Measurements from ENCODE around the gene AMOT. TPM values are rescaled to one million over a fixed set of nuclear protein-coding genes. Genes with fewer than 3 reads are reported as not detected.

AMOT gene
- total RNA-seq, 1 donor, result 15.1 TPM

GRCh38 chrX:112768563-112768962 is 72.1 kb downstream of the AMOT start:
- TF ChIP-seq CTCF (IDR thresholded peaks at IDR 0.05; ENCODE audit: insufficient read depth, low read depth, low read length), result no peak
- no peak overlapping the region for H3K4me3 ChIP-seq (ENCODE audit: low read depth, low read length)
- no peak for DNase-seq (ENCODE audit: low read depth)

GRCh38 chrX:112766774-112767173 is 73.9 kb downstream of the AMOT start:
- TF ChIP-seq CTCF (IDR thresholded peaks at IDR 0.05; ENCODE audit: insufficient read depth, low read depth, low read length), result no peak
- H3K4me3 ChIP-seq (ENCODE audit: low read depth, low read length), result no peak overlapping the region
- no peak for DNase-seq (ENCODE audit: low read depth)

- no peak overlapping the region for H3K4me3 ChIP-seq (ENCODE audit: low read depth, low read length)
- no peak for TF ChIP-seq CTCF (IDR thresholded peaks at IDR 0.05; ENCODE audit: insufficient read depth, low read depth, low read length)
- no peak for DNase-seq (ENCODE audit: low read depth)
Measured at GRCh38 chrX:112761242-112762207, 79.1 kb downstream of the AMOT start.

- TF ChIP-seq CTCF (IDR thresholded peaks at IDR 0.05; ENCODE audit: insufficient read depth, low read depth, low read length), result no peak
- no peak overlapping the region for H3K4me3 ChIP-seq (ENCODE audit: low read depth, low read length)
- DNase-seq (ENCODE audit: low read depth), result no peak
Measured at GRCh38 chrX:112760697-112761096, 79.9 kb downstream of the AMOT start.

- H3K4me3 ChIP-seq (ENCODE audit: low read depth, low read length), result no peak overlapping the region
- TF ChIP-seq CTCF (IDR thresholded peaks at IDR 0.05; ENCODE audit: insufficient read depth, low read depth, low read length), result no peak
- DNase-seq (ENCODE audit: low read depth), result no peak
Measured at GRCh38 chrX:112759966-112760365, 80.7 kb downstream of the AMOT start.

GRCh38 chrX:112759512-112759911 is 81.1 kb downstream of the AMOT start:
- no peak overlapping the region for H3K4me3 ChIP-seq (ENCODE audit: low read depth, low read length)
- DNase-seq (ENCODE audit: low read depth), result no peak
- no peak for TF ChIP-seq CTCF (IDR thresholded peaks at IDR 0.05; ENCODE audit: insufficient read depth, low read depth, low read length)

All from fibroblast of villous mesenchyme (primary cell).